GM12878 (cell line): ENCODE measurements around the gene CHRNG. TPM values are rescaled to one million over a fixed set of nuclear protein-coding genes. Genes with fewer than 3 reads are reported as not detected.

Experiments used
- ATAC-seq: fragments of 200-7000 bp; cut with Tn5 transposase; 3 replicates; pipeline ENCODE4 v1.9.1; 2020; ENCODE audit warnings: mild to moderate bottlenecking, moderate library complexity
- BruUV-seq: library from RNA; stranded (reverse); fragments of 400-500 nt; replicated peaks from 2 replicates; lab custom pipeline; 2021; lab: Mats Ljungman, UMichigan
- CTCF ChIA-PET: fragments of 300-600 bp; sonication (Branson Sonifier 250); formaldehyde crosslinking; extraction: SDS; loops from one replicate; lab custom pipeline; 2021; ENCODE audit warnings: inconsistent platforms; lab: Yijun Ruan, JAX
- POLR2A ChIA-PET: fragments of 350-600 bp; formaldehyde crosslinking; extraction: SDS; loops from one replicate; lab custom pipeline; 2021; ENCODE audit warnings: inconsistent platforms; lab: Charles Lee
- RAD21 ChIA-PET: fragments of 300-600 bp; sonication (Branson Sonifier 250); formaldehyde crosslinking; loops from one replicate; lab custom pipeline; 2023; ENCODE audit warnings: antibody characterized with exemption; ENCODE audit not compliant: unreplicated experiment; lab: Charles Lee
- SMC1A ChIA-PET: fragments of 300-600 bp; sonication (Branson Sonifier 250); formaldehyde crosslinking; loops from one replicate; lab custom pipeline; 2023; ENCODE audit not compliant: unreplicated experiment, uncharacterized antibody; lab: Charles Lee
- DNase-seq: peaks from one replicate; pipeline ENCODE4 v3.0.0-alpha.2; 2011; ENCODE audit warnings: low read depth, low spot score
- FAIRE-seq: peaks from 3 replicates; lab custom pipeline; 2011; peaks lifted over from hg19 to GRCh38; lab: Jason Lieb, UNC
- H2AFZ ChIP-seq: 2 replicates; pipeline ENCODE4 v1.6.0; 2011; ENCODE audit warnings: low read depth, low read length, control low read depth; ENCODE audit not compliant: control insufficient read depth
- H3K27ac ChIP-seq: 2 replicates; pipeline ENCODE4 v1.5.1; 2011; ENCODE audit warnings: control low read depth; ENCODE audit not compliant: control insufficient read depth, insufficient read depth
- H3K27me3 ChIP-seq, 2 experiments: replicated peaks in 1 of 2; 2 replicates each; pipeline versions ENCODE4 v1.6.0 to v1.6.1; 2011; ENCODE audit warnings: low read length in 1 of 2; ENCODE audit not compliant: control insufficient read depth in 2 of 2, insufficient read depth in 2 of 2
- H3K36me3 ChIP-seq, 2 experiments: 2 replicates each; pipeline ENCODE4 v1.5.1; 2011; ENCODE audit warnings: low read length in 1 of 2; ENCODE audit not compliant: control insufficient read depth in 2 of 2, insufficient read depth in 2 of 2
- H3K4me1 ChIP-seq: 2 replicates; pipeline ENCODE4 v1.6.1; 2011; ENCODE audit warnings: mild to moderate bottlenecking, low read length, moderate library complexity, mixed read lengths; ENCODE audit not compliant: control insufficient read depth, insufficient read depth
- H3K4me2 ChIP-seq: 2 replicates; pipeline ENCODE4 v1.6.0; 2011; ENCODE audit warnings: control low read depth; ENCODE audit not compliant: control insufficient read depth, insufficient read depth
- H3K4me3 ChIP-seq: fragments of 200-600 bp; sonication (generic); 2 replicates; pipeline ENCODE4 v1.5.1; 2016
- H3K79me2 ChIP-seq: 2 replicates; pipeline ENCODE4 v1.6.0; 2011; ENCODE audit warnings: low read length; ENCODE audit not compliant: control insufficient read depth, insufficient read depth
- H3K9ac ChIP-seq: 2 replicates; pipeline ENCODE4 v1.8.0; 2011; ENCODE audit warnings: low read length, control low read depth, mixed read lengths; ENCODE audit not compliant: control insufficient read depth, insufficient read depth
- H3K9me3 ChIP-seq: replicated peaks from 3 replicates; pipeline ENCODE4 v1.5.1; 2011; ENCODE audit warnings: mild to moderate bottlenecking, low read length; ENCODE audit not compliant: control insufficient read depth, insufficient read depth
- H4K20me1 ChIP-seq: 2 replicates; pipeline ENCODE4 v1.6.0; 2011; ENCODE audit not compliant: control insufficient read depth, insufficient read depth
- BRCA1 ChIP-seq: IDR thresholded peaks from 2 replicates; pipeline ENCODE4 v1.6.1; 2011; ENCODE audit warnings: low read depth, low read length, improper control_type of control experiment
- FOXM1 ChIP-seq: IDR thresholded peaks from 2 replicates; pipeline ENCODE4 v1.6.1; 2012; ENCODE audit warnings: low read depth, mild to moderate bottlenecking, inconsistent platforms, low read length, moderate library complexity
- HDAC6 ChIP-seq: fragments of 200-600 bp; sonication (generic); IDR thresholded peaks from one replicate; pipeline ENCODE4 v1.8.0; 2017; ENCODE audit warnings: antibody characterized with exemption; ENCODE audit not compliant: unreplicated experiment
- JUNB ChIP-seq: IDR thresholded peaks from 2 replicates; pipeline ENCODE4 v1.6.1; 2016; ENCODE audit warnings: antibody characterized with exemption, mild to moderate bottlenecking
- KAT2A ChIP-seq: conservative IDR thresholded peaks from 2 replicates; pipeline ENCODE4 v1.6.1; 2011; ENCODE audit warnings: low read depth, low read length; ENCODE audit not compliant: control insufficient read depth
- MEF2A ChIP-seq: IDR thresholded peaks from 2 replicates; pipeline ENCODE4 v1.6.1; 2011; ENCODE audit warnings: low read depth, mild to moderate bottlenecking, low read length, moderate library complexity; ENCODE audit not compliant: insufficient read depth
- MYC ChIP-seq: IDR thresholded peaks from 2 replicates; pipeline ENCODE4 v1.6.1; 2011; ENCODE audit warnings: mild to moderate bottlenecking, low read length, moderate library complexity, inconsistent platforms; ENCODE audit not compliant: insufficient read depth, insufficient replicate concordance, insufficient read length, severe bottlenecking
- NR2C2 ChIP-seq: IDR thresholded peaks from 2 replicates; pipeline ENCODE4 v1.6.1; 2011; ENCODE audit warnings: borderline replicate concordance, low read depth; ENCODE audit not compliant: control insufficient read depth, insufficient read length
- NR2F1 ChIP-seq: fragments of 450-650 bp; conservative IDR thresholded peaks from 2 replicates; pipeline ENCODE4 v1.6.1; 2017; ENCODE audit warnings: mild to moderate bottlenecking
- RBBP5 ChIP-seq: fragments of 200-600 bp; sonication (generic); conservative IDR thresholded peaks from 2 replicates; pipeline ENCODE4 v1.6.1; 2016
- SP1 ChIP-seq: IDR thresholded peaks from one replicate; pipeline ENCODE4 v1.6.1; 2011; ENCODE audit warnings: low read depth, low read length
- TCF12 ChIP-seq: IDR thresholded peaks from 2 replicates; pipeline ENCODE4 v1.6.1; 2011; ENCODE audit warnings: low read depth, mild to moderate bottlenecking, low read length
- ZNF384 ChIP-seq: IDR thresholded peaks from 2 replicates; pipeline ENCODE4 v1.6.1; 2012; ENCODE audit warnings: low read depth, mild to moderate bottlenecking, low read length, improper control_type of control experiment, borderline replicate concordance
- WGBS: methylation state at CpG from one replicate; pipeline ENCODE4 v1.1.6; 2016; ENCODE audit warnings: low lambda C conversion rate; ENCODE audit not compliant: insufficient replicate concordance, insufficient coverage; ENCODE audit errors: missing lambda C conversion rate; 5-methylcytosine and 5-hydroxymethylcytosine counted together
- in situ Hi-C: fragments of 300-500 bp; cut with MboI; formaldehyde crosslinking; loops from 9 replicates; pipeline ENCODE4 v1.14.3; 2018; ENCODE audit warnings: mixed read lengths
- intact Hi-C: fragments of 100-400 bp; cut with micrococcal nuclease; formaldehyde crosslinking; loops from one replicate; pipeline ENCODE4 v1.14.2; 2022; ENCODE audit not compliant: unreplicated experiment
- polyA plus RNA-seq, 11 experiments: library from polyadenylated mRNA; depleted of rRNA in 4 of 11; unstranded in 6 of 11; stranded (reverse) in 5 of 11; fragments of >200 nt; fragmentation: Nextera tagmentation in 4 of 11; fragmentation: Illumina TruSeq in 1 of 11; extraction: Ambion mirVana in 4 of 11; extraction: Trizol in 1 of 11; gene quantifications; 1 replicate in 1 of 11; 2 replicates in 10 of 11; pipeline versions ENCODE4 v1.2.1 to v1.2.3, GENCODE V29; 2011 to 2016; ENCODE audit warnings: inconsistent platforms in 2 of 11, missing spikeins in 2 of 11, low read depth in 1 of 11
- total RNA-seq, 4 experiments: library from RNA; depleted of rRNA in 3 of 4; stranded (reverse); fragments of >200 nt in 3 of 4; fragmentation: Illumina TruSeq in 1 of 4; extraction: Trizol in 1 of 4; gene quantifications; 2 replicates each; pipeline versions ENCODE4 v1.2.1 to v1.2.3, GENCODE V29; 2013 to 2021

Gene CHRNG
- total and polyA plus RNA-seq, 10 of the 15 experiments (the other 5 are each of a cell fraction or from before 2014, with no cell fraction given) = 0.17 TPM; not detected in 9

DNA sequence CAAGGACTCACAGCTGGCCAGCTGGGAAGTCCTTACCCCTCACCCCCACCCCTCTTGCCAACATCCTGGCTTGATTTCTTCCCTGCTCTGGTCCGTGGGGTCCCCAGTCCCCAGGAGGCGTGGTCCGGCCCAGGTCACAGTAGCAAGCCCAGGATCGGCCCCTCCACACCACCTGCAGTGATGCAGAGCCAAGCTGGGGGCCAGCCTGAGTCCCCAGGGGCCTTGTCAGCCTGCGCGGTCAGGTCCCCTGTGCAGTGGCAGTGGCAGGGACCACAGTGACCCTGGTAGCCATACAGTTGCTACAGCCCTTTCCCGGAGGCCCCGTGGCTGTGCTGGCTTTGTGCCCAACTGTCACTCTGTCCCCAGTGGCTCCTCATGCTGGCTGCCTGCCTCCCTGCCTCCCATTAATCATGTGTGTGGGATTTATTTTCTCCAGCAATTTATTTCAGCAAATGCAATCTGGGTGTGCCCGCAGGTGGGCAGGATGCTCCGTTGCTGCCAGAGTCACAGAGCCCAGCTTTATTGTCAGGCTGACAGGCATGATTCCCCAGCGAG, 28.1 kb upstream of the CHRNG start:
- WGBS = 20% methylated on average over 11 of the region's 11 CpGs
- intact Hi-C loops = no loop called here

DNA sequence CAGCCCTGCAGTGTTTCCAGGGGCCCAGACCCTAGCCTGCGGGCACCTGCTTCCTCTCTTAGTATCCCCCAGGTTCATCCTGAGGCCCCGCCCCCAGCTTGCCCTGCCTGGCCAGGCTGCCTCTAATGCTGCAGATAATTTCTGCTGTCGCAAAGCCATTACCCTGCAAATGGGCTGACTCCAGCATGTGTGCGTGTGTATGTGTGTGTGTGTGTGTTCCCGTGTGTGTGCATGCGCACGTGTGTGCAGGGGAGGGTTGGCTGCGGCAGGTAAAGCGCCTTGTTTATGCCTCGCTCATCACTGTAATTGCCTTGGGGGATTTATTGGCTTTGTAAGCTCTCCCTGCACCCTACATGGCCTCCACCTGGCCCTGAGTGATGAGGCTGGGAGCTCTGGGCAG, 26.9 kb upstream of the CHRNG start:
- FAIRE-seq (no peak), ATAC-seq (no peak), DNase-seq (no peak)
- no peaks in the 10 kb centered on the region; a peak in 2 of 4 replicates for H3K27me3 ChIP-seq
- no TSS peak for BruUV-seq
- ChIA-PET POLR2A (no interaction called here), SMC1A (no interaction called here), CTCF (no interaction called here), RAD21 (no interaction called here)
- no peaks in the 10 kb centered on the region for H4K20me1 ChIP-seq
- no peak overlapping the region for H3K9ac ChIP-seq
- no peaks in the 10 kb centered on the region for H3K9me3 ChIP-seq
- H3K4me1 ChIP-seq = no peaks in the 10 kb centered on the region
- intact Hi-C loops (no loop called here), in situ Hi-C loops (no loop called here)
- H3K79me2 ChIP-seq = no peaks in the 10 kb centered on the region
- WGBS = 68% methylated on average over 10 of the region's 10 CpGs
- no peak for TF ChIP-seq MYC
- no peak for TF ChIP-seq MEF2A
- no peak for TF ChIP-seq NR2C2
- no peak overlapping the region for H3K4me3 ChIP-seq
- no peak overlapping the region for H3K27ac ChIP-seq
- no peak overlapping the region for H2AFZ ChIP-seq
- H3K4me2 ChIP-seq = no peak overlapping the region
- no peaks in the 10 kb centered on the region for H3K36me3 ChIP-seq

More for the DNA sequence above, 28.1 kb upstream of the CHRNG start:
- Histone ChIP-seq H3K4me1 (no peaks in the 10 kb centered on the region), H3K4me2 (no peak overlapping the region), H2AFZ (no peak overlapping the region), H3K9me3 (no peaks in the 10 kb centered on the region), H3K9ac (no peak overlapping the region), H3K36me3 (no peaks in the 10 kb centered on the region), H3K27me3 (no peaks in the 10 kb centered on the region; a peak in 2 of 4 replicates), H3K79me2 (no peaks in the 10 kb centered on the region), H3K27ac (no peak overlapping the region), H3K4me3 (no peak overlapping the region), H4K20me1 (no peaks in the 10 kb centered on the region)
- RAD21 ChIA-PET = no interaction called here
- POLR2A ChIA-PET = interaction anchor here (0.6 kb wide), 1 partner anchor 89 kb away, joined by 6 read pairs; no protein-coding TSS in a partner anchor
- SMC1A ChIA-PET = interaction anchor here (1.3 kb wide), 1 partner anchor 48 kb away, joined by 3 read pairs; no protein-coding TSS in a partner anchor
- CTCF ChIA-PET = no interaction called here
- ATAC-seq (no peak), DNase-seq (no peak), FAIRE-seq (no peak)
- no peak for TF ChIP-seq ZNF384
- no peak for TF ChIP-seq TCF12
- TF ChIP-seq RBBP5 = no peak
- no peak for TF ChIP-seq FOXM1
- TF ChIP-seq BRCA1 = no peak
- no peak for TF ChIP-seq KAT2A
- TF ChIP-seq HDAC6 = no peak
- TF ChIP-seq SP1 = no peak
- no peak for TF ChIP-seq NR2F1
- TF ChIP-seq JUNB = no peak
- BruUV-seq = no TSS peak
- in situ Hi-C loops = no loop called here
